Stimulated activated CD4-positive, alpha-beta T cell treated with anti-CD3 and anti-CD28 coated beads, Interleukin-15, amount 100 ng/mL, for 48 hours (primary cell): ENCODE data around the gene GPR142.

Experiments
- DNase-seq, 2 donors: peaks; one replicate each; pipeline ENCODE4 v3.0.0-alpha.2; 2020; ENCODE audit warnings: low read depth in 2 of 2

GPR142 gene

DNA sequence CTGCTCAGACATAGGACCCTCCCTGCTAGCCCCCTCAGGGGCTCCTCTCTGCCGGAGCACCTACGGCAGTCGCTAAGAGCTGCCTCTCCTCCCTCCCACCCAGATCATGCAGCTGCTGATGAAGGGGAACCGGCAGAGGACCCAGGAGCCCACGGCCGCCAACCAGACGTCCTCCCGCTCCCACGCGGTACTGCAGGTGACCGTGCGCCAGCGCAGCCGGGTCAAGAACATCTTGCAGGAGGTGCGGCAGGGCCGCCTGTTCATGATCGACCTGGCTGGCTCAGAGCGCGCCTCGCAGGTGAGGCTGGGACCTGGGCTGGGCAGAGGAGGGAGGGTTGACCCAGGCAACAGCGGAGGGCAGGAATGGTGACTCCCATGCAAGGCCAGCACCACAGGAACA is 22.6 kb upstream of the GPR142 start:
- no peak for DNase-seq

DNA sequence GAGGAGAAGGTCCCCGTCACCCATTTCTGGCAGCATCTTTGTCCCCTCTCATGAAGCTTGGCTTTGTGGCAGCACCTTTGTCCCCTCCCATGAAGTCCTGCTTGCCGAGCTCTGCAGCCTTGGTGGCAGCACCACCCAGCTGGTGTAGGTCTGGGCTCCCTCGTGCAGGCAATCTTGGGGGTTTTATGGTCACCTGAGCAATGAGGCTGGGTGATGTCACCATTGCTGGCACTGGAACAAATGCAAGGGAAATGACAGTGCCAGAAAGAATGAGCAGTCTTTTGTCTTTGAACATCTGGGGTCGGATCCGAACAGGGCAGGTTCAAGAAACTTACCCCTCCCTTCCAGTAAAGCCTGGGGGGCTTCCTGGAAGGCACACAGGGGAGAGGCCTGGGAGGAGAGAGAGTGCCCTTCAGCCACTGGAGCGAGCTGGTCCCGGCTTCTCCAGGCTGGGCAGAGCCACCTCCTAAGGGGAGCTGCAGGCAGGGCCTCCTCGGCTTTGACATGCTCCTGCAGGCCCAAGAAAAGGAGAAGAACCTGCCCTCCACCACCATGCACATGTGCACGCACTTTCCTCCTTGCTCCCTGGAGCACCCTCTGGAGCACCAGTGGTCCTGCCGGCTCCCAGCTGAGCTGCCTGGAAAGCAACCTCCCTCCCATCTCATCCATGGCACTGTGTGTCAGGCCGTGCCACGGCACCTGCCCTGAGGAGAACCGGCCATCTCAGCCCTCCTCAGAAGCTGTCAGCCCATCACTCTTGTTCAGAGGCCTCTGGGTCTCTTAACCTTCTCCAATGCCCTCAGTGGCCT is 21.7 kb upstream of the GPR142 start:
- no peak for DNase-seq

DNA sequence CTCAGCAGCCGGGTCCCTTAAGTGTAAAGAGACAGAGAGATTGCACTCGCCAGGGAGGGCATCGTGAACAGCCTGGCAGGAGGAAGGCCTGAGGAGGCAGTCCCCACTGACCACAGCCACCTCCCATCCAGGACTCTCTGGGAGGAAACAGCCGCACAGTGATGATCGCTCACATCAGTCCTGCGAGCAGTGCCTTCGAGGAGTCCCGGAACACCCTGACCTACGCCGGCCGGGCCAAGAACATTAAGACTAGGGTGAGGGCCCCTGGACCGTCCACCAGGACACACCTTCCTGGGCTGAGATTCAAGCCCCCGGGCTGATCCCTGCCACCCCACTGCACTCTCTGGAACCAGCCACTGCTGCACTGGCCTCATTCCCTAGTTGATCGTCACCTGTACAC is 19.7 kb upstream of the GPR142 start:
- DNase-seq: no peak

DNA sequence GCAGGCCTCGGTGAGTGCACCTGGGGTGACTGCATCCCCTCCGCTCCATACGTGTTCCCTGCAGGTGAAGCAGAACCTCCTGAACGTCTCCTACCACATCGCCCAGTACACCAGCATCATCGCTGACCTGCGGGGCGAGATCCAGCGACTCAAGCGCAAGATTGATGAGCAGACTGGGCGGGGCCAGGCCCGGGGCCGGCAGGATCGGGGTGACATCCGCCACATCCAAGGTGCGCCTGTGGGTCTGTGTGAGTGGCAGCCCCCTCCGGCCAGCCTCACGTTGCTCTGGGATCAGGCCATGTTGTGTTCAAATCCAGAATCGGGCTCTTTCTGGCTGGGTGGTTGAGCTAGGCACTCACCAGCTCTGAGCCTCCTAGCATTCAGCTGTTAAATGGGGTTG is 18.2 kb upstream of the GPR142 start:
- no peak for DNase-seq

DNA sequence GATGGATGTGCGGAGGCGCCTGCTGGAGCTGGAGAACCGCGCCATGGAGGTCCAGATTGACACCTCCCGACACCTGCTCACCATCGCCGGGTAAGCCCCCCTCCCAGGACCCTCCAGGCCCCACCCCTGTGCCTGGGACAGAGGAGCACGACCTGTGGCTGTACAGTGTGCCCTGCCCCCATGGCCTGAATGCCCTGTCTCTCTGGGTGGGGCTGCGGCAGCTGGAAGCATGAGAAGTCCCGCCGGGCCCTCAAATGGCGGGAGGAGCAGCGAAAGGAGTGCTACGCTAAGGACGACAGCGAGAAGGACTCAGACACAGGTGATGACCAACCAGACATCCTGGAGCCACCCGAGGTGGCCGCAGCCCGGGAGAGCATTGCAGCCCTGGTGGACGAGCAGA is 16.8 kb upstream of the GPR142 start:
- no peak for DNase-seq

DNA sequence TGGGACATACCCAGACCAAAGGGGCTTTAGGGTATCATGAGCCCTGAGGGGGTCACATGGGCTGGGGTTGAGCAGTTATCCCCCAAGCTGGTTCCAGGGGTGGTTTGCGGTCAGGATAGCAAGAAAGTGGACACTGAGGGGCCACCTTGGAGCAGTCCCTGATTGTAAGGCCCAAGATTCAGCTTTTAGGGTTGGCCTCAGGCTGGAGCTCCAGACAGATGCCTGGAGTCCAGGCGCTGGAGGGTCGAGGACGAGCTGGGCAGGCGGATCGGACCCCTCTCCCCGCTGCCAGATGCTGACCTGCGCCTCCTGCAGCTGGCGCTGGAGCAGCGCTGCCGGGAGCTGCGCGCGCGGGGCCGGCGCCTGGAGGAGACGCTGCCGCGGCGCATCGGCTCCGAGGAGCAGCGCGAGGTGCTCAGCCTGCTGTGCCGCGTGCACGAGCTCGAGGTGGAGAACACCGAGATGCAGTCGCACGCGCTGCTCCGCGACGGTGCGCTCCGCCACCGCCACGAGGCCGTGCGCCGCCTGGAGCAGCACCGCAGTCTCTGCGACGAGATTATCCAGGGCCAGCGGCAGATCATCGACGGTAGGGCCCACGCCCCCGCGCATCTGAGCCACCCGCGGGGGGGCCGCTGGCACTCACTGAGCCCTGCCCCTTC is 15.6 kb upstream of the GPR142 start:
- no peak for DNase-seq

DNA sequence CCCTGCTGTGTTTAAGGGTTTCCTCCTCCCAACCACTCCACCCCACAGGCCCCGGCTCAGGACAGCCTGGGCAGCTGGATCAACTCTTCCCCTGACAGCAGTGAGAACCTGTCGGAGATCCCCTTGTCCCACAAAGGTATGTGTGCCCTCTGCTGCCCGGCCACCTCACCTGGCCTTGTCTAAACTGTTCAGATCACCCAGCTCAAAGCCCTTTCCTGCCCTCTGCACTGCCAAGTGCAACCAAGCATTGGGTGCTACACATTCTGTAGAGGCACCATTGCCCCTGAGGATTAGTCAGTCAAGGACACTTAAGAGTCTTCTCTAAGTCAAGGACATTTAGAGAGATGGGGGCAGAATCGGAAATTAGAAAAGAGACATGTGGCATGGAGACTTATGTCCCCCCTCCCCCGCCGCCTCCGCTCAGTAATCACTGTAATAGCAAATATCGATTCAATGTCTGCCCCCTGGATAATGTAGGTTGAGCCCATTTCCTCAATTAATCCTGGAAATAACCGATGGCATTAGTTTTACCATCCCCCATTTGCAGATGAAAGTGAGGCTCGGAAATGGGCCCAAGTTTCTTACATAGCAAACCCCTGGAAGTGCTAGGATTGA is 13.8 kb upstream of the GPR142 start:
- DNase-seq: no peak

DNA sequence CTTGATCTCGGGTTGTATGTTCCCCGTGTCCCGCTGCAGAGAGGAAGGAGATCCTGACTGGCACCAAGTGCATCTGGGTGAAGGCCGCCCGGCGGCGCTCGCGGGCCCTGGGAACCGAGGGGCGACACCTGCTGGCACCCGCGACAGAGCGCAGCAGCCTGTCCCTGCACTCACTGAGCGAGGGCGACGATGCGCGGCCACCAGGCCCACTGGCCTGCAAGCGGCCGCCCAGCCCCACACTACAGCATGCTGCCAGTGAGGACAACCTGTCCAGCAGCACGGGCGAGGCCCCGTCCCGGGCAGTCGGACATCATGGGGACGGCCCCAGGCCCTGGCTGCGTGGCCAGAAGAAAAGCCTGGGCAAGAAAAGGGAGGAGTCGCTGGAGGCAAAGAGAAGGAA is 13.2 kb upstream of the GPR142 start:
- DNase-seq: peak; percentile 48 to 62

DNA sequence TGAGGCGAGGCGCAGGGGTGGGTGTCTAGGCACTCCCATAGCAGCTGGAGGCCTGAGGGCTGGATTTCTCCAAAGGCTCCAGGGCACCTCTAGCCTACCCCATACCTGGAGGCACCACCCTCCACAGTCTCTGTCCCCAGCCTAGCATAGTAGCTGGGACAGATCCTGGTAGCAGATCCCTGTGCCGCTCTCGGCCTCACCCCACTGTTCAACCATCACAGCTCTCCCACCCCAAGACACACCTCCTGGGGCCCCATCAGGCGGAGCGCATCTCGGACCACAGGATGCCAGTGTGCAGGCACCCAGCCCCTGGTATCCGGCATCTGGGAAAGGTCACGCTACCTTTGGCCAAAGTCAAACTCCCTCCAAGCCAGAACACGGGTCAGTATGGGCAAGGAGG is 12.7 kb upstream of the GPR142 start:
- no peak for DNase-seq

DNA sequence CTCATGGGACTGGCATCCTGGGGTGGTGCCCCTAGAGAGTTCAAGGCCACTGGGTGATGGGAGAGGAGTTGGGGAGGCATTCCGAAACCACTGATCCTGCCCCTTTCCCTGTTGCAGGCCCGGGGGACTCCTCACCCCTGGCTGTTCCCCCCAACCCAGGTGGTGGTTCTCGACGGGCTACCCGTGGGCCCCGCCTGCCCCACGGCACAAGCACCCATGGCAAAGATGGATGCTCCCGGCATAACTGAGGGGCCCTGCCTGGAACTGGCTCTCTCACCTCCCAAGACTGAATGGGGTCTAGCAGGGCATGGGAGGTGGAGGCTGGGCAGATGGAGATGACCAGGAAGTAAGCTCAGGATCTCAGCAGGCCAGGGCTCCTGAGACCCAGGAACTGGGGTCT is 12.2 kb upstream of the GPR142 start:
- DNase-seq: no peak

DNA sequence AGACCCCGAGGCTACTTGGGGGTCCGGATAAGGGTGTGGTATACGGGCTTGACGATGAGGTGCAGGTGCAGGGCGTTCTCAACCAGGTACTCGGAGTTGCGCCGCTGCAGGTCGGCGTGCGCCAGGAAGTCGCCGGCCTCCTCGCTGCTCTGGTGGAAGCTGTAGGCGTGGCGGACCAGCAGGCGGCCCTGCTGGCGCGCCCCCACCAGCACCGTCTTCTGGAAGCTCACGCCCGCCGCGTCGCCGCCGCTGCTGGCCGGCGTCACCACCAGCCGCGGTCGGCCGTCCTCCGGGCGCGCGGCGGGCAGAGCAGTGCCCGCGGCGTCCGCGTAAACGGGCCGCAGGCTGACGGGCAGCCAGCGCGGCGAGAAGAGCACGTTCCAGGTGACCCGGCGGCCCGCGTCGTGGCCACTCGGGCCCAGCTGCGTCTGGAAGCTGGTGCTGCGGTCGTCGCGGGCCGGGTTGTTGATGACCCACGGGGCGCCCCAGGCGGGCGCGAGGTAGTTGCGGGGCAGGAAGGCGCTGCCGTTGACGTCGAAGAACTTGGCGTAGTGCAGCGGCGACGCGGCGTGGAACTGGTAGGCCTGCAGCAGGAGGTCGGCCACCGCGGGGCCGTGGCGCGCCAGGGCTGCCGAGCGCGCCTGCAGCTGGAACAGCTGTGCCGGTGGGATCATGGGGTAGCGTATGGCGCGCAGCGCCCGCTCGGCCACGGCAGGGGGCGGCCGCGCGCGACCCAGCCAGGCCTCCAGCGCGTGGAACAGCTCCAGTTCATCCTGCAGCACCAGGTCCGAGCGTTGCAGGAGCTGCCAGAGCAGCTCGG is 10.4 kb upstream of the GPR142 start:
- no peak for DNase-seq

DNA sequence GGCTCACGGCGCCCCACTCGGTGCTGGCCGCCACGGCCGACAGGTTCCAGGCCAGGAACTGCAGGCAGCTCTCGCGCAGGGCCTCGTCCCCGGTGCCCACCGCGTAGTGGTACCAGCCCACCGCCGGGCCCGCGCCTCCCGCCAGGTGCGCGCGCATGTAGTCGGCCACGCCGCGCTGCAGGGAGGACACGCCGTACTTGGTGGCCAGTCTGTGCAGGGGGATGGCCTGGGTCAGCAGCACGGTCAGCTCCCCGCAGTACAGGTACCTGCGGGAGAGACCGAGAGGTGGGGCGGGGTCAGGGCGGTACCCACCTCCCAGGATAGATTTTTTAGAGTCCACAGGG is 9.9 kb upstream of the GPR142 start:
- DNase-seq: no peak

DNA sequence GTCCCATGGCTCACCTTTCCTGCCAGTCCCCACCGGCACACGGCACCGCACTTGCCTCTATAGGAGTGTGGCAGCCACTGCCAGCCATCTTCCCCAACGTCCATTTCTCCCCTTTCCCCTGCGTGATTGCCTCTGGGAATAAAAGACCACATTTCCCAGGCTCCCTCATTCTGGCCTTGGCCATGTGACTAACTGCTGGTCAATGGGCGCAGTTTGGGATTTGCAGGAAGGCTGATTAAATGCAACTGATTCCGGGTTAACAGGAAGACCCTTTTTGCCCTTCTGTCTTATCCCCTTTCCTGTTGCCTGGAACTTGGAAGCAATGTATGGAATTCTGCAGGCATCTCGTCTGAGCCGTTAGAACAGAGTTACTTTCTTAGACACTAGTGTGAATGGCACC is 8.6 kb upstream of the GPR142 start:
- no peak for DNase-seq

DNA sequence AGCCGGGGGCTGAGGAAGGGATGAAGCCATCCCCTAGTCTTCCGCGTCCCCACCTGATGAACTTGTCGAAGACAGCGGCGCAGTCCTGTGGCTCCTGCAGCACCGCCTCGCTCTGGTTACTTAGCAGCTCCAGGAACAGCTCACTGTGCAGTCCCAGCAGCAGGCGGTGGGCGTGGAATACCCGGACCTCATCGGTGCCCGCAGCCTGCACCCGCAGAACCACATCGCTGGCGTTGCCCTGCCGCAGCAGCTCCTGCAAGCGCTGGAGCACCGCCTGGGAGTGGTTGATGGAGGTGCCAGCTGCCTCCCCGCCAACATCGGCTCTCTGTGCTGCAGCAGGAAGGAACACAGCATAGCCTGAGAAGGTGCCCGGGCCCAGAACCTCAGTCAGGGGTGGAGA is 7.4 kb upstream of the GPR142 start:
- DNase-seq: no peak

DNA sequence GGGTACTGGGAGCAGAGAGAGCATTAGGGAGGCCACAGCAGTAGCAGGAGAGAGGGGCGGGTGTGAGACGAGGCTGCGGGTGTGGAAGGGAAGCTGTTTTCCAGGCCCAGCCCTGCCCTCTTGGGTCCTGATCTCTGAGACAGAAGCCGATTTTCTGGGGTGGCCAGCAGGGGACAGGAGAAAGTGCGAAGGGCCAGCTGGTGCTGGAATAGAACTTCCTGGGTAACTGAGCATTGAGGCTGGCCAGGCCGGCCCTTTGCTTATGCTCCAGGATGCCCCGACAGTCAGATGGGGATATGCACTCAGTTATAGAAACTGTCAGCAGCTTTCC is 6.4 kb upstream of the GPR142 start:
- no peak for DNase-seq

DNA sequence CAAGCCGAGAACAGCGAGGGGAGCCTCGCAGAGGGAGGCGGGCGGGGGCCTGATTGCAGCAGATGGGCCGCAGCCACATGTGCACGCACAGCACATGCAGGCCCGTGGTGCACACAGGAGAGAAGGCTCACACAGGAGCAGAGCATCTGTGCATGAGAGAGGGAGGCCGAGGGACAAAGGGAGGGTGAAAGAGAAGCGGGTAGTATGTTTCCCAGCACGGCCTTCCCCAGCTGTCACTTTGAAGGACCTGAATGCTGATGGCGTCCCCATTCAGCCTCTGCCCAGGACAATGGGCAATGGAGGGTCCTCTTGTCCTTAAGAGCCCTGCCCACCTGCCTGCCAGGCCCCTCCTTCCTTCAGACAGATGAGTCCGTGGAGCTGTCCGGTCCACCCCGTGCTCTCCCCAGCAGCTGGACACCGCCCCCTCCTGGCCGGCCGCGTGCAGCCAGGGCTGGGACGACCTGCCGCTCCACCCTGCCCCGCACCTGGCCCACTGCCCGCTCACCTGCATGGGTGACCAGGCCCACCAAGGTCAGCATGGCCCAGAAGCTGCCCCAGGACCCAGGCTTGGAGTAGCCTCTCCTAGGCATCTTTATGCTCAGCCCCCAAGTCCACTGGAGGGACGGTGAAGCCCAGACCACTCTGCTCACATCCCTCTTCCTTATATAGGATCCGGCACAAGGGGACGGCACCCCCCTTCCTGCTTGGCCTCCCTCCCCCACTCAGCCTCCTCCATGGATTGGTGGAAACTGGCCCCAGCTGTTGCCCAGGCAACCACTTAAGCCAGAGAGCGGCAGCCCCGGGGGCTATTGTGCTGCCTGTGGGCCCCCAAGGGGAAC is 5.9 kb upstream of the GPR142 start, which contains the start of gene BTBD17:
Gene BTBD17, minus strand, starts transcription at position 639 of the 839 bp plus-strand sequence. Its CDS starts 49 bp downstream, at position 590.
- no peak for DNase-seq

DNA sequence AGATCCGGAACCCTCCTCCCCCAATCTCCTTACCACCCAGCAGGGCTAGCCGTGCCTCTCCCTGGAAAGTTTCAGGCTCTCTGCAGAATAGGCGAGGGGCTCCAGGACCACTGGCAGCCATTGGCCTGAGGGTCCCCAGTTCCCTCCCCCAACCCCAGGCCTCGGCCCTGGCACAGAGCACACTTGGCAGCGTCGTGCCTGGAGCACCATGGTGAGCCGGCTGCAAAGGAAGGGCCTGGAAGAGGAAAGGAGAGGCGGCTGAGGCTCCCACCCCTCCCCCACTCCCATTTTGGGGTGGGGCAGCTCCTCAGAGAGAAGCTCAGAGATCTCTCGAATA is 5.3 kb upstream of the GPR142 start:
- no peak for DNase-seq

DNA sequence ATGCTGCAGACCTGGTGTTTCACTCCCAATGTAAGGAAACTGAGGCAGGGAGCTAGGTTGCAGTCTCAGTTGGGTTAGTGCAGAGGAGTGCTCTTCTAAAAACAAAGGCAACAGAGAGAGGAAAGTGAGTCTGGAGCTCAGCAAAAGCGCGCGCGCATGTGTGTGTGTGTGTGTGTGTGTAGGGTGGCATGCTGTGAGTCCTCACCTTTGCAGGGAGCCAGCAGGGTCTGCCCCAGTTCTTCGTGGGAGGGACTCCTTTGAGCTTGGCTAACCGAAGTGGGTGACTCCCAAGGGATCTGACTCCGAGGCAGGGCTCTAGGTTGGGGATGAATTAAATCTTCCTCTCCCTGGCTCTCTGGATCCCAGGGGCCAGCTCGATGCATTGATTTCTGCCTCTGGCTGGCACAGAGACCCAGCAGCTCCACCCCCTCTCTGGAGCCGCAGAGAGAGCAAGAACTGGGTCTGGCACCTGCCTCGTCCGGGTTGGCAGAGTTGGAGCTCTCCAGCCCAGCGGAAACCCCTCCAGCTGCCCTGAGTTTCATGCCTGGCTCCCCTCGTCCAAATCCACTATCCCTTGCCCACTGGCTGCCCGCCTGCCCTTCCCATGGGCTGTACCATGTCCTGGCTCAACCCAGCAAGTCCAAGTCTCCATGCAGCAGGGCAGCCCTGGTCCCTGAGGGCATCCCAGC is 4.4 kb upstream of the GPR142 start:
- no peak for DNase-seq

DNA sequence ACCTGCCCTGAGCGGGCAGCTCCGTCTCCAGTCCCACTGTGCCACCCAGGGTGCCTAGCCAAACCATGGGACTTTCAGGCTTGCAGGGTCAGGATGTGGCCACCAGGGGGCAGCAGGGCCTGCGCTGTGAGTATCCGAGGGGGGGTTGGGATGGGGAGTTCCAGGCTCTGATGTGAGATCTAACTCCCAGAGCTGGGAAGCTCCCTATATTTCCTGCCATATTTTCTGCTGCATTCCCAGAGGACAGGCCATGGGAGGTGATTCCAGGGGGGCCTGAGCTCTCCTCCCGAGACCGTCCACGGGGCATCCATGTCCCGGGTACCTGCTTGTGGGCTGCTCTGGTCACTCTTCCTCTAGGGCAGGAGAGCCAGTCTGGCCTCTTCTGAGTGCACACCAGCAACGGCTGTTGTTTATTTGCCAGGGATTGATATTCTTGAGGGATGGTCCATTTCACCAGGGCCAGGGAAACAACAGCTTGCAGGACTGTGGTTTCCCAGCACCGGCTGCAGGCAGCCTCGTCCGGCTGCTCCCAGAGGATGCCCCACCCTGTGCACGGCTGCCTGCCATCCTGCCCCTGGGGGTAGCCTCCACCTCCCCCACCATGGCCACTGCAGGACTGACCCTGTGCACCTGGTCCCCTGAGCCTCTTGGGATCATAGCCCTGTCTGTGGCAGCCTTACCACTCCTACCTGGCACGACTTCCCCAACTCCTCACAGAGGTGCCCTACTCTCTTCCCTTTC is 1.2 kb downstream of the GPR142 start:
- peak; percentile 43 to 60 for DNase-seq

DNA sequence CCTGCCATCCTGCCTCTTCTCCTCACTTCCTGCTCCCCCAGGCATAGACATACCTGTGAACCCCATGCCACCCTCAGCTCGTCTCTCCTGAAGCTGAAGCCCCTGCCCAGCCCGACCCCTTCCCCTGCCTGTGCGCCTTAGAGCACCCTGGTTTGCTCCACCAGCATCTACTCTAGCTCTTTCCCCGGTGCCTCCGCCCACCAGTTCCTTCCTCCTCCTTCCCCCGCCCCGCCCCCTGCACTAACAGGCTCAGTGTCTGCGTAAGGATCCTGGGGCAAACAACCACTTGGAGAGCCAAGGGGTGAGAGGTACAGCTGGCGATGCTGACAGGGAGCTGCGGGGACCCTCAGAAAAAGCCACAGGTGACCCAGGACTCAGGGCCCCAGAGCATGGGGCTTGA is 1.9 kb downstream of the GPR142 start:
- DNase-seq: peak; percentile 41 to 58
